ENCODE measurements around the gene LOXL1.

DNA sequence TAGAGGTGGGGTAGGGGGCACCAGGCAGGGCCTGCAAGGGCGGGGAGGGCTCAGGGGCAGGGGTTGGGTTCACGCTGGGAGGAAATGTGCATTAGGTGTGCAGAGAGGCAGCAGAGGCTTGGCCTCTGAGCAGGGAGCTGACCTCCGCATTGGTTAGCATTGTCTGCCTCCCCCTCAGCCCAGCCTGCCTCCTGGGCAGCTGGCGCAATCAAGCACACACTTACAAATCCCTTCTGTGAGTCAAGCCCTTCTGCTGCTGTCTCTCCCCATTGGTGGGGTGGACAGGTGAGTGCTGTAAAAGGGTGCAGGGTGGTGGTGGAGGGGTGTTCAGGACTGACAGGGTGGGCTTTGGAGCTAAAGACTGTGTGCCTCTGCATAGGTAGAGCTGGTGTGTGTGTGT lies 9.3 kb downstream of the LOXL1 start:
- TF ChIP-seq, protein P1, sequence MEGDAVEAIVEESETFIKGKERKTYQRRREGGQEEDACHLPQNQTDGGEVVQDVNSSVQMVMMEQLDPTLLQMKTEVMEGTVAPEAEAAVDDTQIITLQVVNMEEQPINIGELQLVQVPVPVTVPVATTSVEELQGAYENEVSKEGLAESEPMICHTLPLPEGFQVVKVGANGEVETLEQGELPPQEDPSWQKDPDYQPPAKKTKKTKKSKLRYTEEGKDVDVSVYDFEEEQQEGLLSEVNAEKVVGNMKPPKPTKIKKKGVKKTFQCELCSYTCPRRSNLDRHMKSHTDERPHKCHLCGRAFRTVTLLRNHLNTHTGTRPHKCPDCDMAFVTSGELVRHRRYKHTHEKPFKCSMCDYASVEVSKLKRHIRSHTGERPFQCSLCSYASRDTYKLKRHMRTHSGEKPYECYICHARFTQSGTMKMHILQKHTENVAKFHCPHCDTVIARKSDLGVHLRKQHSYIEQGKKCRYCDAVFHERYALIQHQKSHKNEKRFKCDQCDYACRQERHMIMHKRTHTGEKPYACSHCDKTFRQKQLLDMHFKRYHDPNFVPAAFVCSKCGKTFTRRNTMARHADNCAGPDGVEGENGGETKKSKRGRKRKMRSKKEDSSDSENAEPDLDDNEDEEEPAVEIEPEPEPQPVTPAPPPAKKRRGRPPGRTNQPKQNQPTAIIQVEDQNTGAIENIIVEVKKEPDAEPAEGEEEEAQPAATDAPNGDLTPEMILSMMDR (IDR thresholded peaks at IDR 0.05): no peak
- TF ChIP-seq POLR2A (IDR thresholded peaks at IDR 0.05): no peak

All from heart left ventricle (tissue), 13 donors.